GM23338 (cell line): Measurements from ENCODE around the gene TM7SF3. TPM values are rescaled to one million over a fixed set of nuclear protein-coding genes. Genes with fewer than 3 reads are reported as not detected.

Source experiments
- ATAC-seq: fragments of 200-7000 bp; cut with Tn5 transposase; 3 replicates; pipeline ENCODE4 v1.9.1; 2020
- DNase-seq: peaks from one replicate; pipeline ENCODE4 v3.0.0-alpha.2; 2015; ENCODE audit warnings: low spot score
- H2AFZ ChIP-seq: fragments of 200-600 bp; sonication (generic); 2 replicates; pipeline ENCODE4 v1.8.0; 2016; ENCODE audit warnings: antibody characterized with exemption, mild to moderate bottlenecking, moderate library complexity
- H3F3A ChIP-seq: fragments of 200-600 bp; sonication (generic); replicated peaks from 2 replicates; pipeline ENCODE4 v1.8.0; 2017; ENCODE audit warnings: antibody characterized with exemption, mixed run types, low read depth
- H3K27ac ChIP-seq: fragments of 200-600 bp; sonication (generic); 2 replicates; pipeline ENCODE4 v1.6.1; 2016; ENCODE audit warnings: low read depth
- H3K27me3 ChIP-seq: fragments of 200-600 bp; sonication (generic); 2 replicates; pipeline ENCODE4 v1.8.0; 2016; ENCODE audit warnings: mild to moderate bottlenecking, mixed run types, moderate library complexity; ENCODE audit not compliant: insufficient read depth
- H3K36me3 ChIP-seq: fragments of 200-600 bp; sonication (generic); 2 replicates; pipeline ENCODE4 v1.8.0; 2016; ENCODE audit warnings: mild to moderate bottlenecking; ENCODE audit not compliant: insufficient read depth
- H3K4me1 ChIP-seq: fragments of 200-600 bp; sonication (generic); 2 replicates; pipeline ENCODE4 v1.8.0; 2016; ENCODE audit warnings: mild to moderate bottlenecking, moderate library complexity; ENCODE audit not compliant: insufficient read depth
- H3K4me2 ChIP-seq: fragments of 200-600 bp; sonication (generic); 2 replicates; pipeline ENCODE4 v1.7.1; 2017; ENCODE audit warnings: mixed run types
- H3K4me3 ChIP-seq: fragments of 200-600 bp; sonication (generic); 2 replicates; pipeline ENCODE4 v1.6.1; 2016; ENCODE audit warnings: mixed run types
- H3K79me2 ChIP-seq: fragments of 200-600 bp; sonication (generic); replicated peaks from 2 replicates; pipeline ENCODE4 v1.8.0; 2017; ENCODE audit warnings: mild to moderate bottlenecking; ENCODE audit not compliant: insufficient read depth
- H3K9me2 ChIP-seq: fragments of 200-600 bp; sonication (generic); 2 replicates; pipeline ENCODE4 v1.8.0; 2017; ENCODE audit not compliant: insufficient read depth
- H4K20me1 ChIP-seq: fragments of 200-600 bp; sonication (generic); replicated peaks from 2 replicates; pipeline ENCODE4 v1.8.0; 2017; ENCODE audit warnings: mild to moderate bottlenecking; ENCODE audit not compliant: insufficient read depth
- H3K27ac Mint-ChIP-seq: 2 replicates; pipeline ENCODE4 v1.8.0; 2020; ENCODE audit warnings: inconsistent platforms, mild to moderate bottlenecking, moderate library complexity, mixed read lengths
- H3K27me3 Mint-ChIP-seq: 3 replicates; pipeline ENCODE4 v1.8.0; 2022; ENCODE audit warnings: low read depth, mild to moderate bottlenecking, moderate library complexity, mixed read lengths, inconsistent platforms; ENCODE audit not compliant: insufficient read depth, poor library complexity
- H3K36me3 Mint-ChIP-seq: 3 replicates; pipeline ENCODE4 v1.8.0; 2021; ENCODE audit warnings: low read depth, mild to moderate bottlenecking, inconsistent platforms, moderate library complexity, mixed read lengths
- H3K4me1 Mint-ChIP-seq: 3 replicates; pipeline ENCODE4 v1.8.0; 2020; ENCODE audit warnings: mild to moderate bottlenecking, inconsistent platforms, mixed read lengths
- H3K4me3 Mint-ChIP-seq: 3 replicates; pipeline ENCODE4 v1.8.0; 2021; ENCODE audit warnings: moderate library complexity, mild to moderate bottlenecking, inconsistent platforms, mixed read lengths
- H3K9me3 Mint-ChIP-seq: 3 replicates; pipeline ENCODE4 v1.8.0; 2020; ENCODE audit warnings: moderate library complexity, mild to moderate bottlenecking, inconsistent platforms, mixed read lengths
- CREB1 ChIP-seq: fragments of 250-450 bp; sonication (Bioruptor Pico); IDR thresholded peaks from 2 replicates; pipeline ENCODE4 v1.5.0; 2020; ENCODE audit warnings: low read depth, mild to moderate bottlenecking, moderate library complexity
- EZH2phosphoT487 ChIP-seq: fragments of 200-600 bp; sonication (generic); IDR thresholded peaks from one replicate; pipeline ENCODE4 v1.8.1; 2018; ENCODE audit warnings: antibody characterized with exemption; ENCODE audit not compliant: unreplicated experiment
- JUNB ChIP-seq: IDR thresholded peaks from one replicate; pipeline ENCODE4 v1.6.1; 2016; ENCODE audit warnings: antibody characterized with exemption; ENCODE audit not compliant: unreplicated experiment
- NANOG ChIP-seq: IDR thresholded peaks from 2 replicates; pipeline ENCODE4 v1.6.1; 2016; ENCODE audit warnings: antibody characterized with exemption, borderline replicate concordance
- POLR2AphosphoS5 ChIP-seq: IDR thresholded peaks from 2 replicates; pipeline ENCODE4 v1.6.1; 2016; ENCODE audit warnings: antibody characterized with exemption, low read depth
- REST ChIP-seq: IDR thresholded peaks from one replicate; pipeline ENCODE4 v1.6.1; 2018; ENCODE audit warnings: antibody characterized with exemption; ENCODE audit not compliant: unreplicated experiment
- ZNF114 ChIP-seq: fragments of 250-450 bp; sonication (Bioruptor Pico); IDR thresholded peaks from 2 replicates; pipeline ENCODE4 v1.5.0; 2020; ENCODE audit warnings: mild to moderate bottlenecking, moderate library complexity
- ZNF331 ChIP-seq: fragments of 250-450 bp; sonication (Bioruptor Pico); IDR thresholded peaks from 2 replicates; pipeline ENCODE4 v1.5.0; 2020; ENCODE audit warnings: low read depth, mild to moderate bottlenecking, moderate library complexity
- ZNF462 ChIP-seq: fragments of 250-450 bp; sonication (Bioruptor Pico); IDR thresholded peaks from 2 replicates; pipeline ENCODE4 v1.5.0; 2020; ENCODE audit warnings: mild to moderate bottlenecking, moderate library complexity
- polyA plus RNA-seq: library from polyadenylated mRNA; unstranded; fragments of >200 nt; fragmentation: Nextera tagmentation; extraction: Ambion mirVana; gene quantifications from 2 replicates; pipeline ENCODE4 v1.2.1, GENCODE V29; 2016
- total RNA-seq: library from RNA; depleted of rRNA; stranded (reverse); fragments of >200 nt; shearing (Covaris generic); gene quantifications from 2 replicates; pipeline ENCODE4 v1.2.3, GENCODE V29; 2014
- TF ChIP-seq, protein P1 (sequence below): IDR thresholded peaks from 2 replicates; pipeline ENCODE4 v1.6.1; 2016; ENCODE audit warnings: antibody characterized with exemption
- TF ChIP-seq, protein P2 (sequence below), 2 experiments: fragments of 200-600 bp in 1 of 2; sonication (generic) in 1 of 2; conservative IDR thresholded peaks; 2 replicates each; pipeline versions ENCODE4 v1.5.1 to v1.6.1; 2016 to 2017; ENCODE audit warnings: antibody characterized with exemption in 2 of 2, low read depth in 2 of 2, mild to moderate bottlenecking in 2 of 2, moderate library complexity in 1 of 2

The TM7SF3 gene
- total and polyA plus RNA-seq, 2 experiments from 2014 or later = 30.3 to 121 TPM

DNA sequence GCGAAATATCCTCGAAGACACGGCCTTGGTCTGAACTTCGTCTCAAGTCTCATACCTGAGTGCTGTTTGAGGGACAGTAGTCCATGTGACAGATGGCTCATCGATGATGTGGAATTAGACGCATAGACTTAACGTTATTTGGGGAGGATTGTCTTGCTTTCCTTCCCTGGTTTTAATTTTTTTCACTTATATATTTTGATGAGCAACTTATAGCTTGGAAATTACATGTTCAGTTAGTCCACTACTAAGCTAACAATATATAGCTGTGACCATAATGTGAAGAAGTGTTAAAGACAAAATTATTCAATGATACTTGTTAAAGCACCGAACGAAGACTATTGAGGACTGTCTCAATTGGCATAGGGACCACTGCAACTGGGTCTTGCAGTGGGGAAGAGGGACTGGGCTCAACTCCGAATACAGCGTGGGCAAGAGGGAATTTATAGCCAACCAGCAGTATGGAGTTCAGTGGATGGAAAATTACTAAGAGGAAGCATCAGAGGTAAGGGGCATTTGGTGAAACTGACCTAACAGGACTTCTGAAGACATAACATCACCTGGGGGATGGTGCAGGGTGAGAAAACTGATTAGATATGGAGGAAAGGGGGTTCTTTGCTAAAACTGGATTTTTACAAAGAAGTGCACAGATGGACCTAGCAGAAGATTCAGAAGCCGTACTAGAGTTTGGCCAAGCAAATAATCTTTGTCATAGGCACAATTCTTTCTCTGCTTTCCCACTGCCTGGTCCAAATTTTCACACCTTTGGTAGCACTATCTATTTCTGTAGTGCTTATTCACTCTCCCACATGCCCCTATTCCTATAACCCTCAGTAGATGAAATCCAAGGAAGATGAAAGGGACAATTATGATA lies 910 bp upstream of the TM7SF3 start (continued):
- TF ChIP-seq ZNF462 (CRISPR knock-in tag) (no peak), NANOG (no peak)
- TF ChIP-seq, protein P1, sequence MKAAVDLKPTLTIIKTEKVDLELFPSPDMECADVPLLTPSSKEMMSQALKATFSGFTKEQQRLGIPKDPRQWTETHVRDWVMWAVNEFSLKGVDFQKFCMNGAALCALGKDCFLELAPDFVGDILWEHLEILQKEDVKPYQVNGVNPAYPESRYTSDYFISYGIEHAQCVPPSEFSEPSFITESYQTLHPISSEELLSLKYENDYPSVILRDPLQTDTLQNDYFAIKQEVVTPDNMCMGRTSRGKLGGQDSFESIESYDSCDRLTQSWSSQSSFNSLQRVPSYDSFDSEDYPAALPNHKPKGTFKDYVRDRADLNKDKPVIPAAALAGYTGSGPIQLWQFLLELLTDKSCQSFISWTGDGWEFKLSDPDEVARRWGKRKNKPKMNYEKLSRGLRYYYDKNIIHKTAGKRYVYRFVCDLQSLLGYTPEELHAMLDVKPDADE = no peak

DNA sequence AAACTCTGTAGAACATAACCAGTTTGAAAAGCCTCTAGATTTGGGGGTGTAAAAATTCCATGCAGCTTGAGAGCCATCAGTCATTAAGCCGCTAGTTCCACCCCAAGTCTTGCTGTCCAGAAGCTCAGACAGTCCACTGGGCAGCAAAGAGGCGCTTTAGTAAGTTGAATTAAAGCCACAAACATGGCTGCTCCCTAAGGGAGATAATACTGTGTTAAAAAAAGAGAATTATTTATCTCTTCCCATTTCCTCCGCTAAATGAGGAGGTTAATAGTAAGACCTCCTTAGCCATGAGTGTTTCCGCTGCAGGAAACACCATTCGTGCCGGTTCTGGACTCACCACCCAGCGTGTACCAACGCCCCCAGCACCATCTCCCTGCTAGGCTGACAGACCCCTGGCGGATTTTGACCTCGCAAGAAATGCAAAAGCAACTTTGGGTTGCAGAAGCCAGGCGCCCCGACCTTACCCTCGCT lies 536 bp downstream of the TM7SF3 start:
- H3K9me2 ChIP-seq = no peaks in the 10 kb centered on the region
- H3K36me3 ChIP-seq = no peaks in the 10 kb centered on the region
- H3K27me3 ChIP-seq = no peaks in the 10 kb centered on the region
- peak overlapping the region; percentile 87 for H3K4me3 ChIP-seq
- Mint-ChIP-seq H3K27ac (peak overlapping the region; percentile 84), H3K4me3 (peak overlapping the region; percentile 94), H3K4me1 (peaks cover 42% of the 10 kb centered on the region), H3K36me3 (no peaks in the 10 kb centered on the region; the same call in 2 of the 3 replicates), H3K27me3 (peaks cover 2% of the 10 kb centered on the region), H3K9me3 (no peaks in the 10 kb centered on the region)
- peaks cover 7% of the 10 kb centered on the region for H3F3A ChIP-seq
- peak; percentile 3; the same call in 1 of the 3 replicates for ATAC-seq
- peak overlapping the region; percentile 95 for H2AFZ ChIP-seq
- H4K20me1 ChIP-seq = no peaks in the 10 kb centered on the region
- H3K27ac ChIP-seq = no peak overlapping the region
- peak overlapping the region; percentile 91 for H3K4me2 ChIP-seq
- DNase-seq = peak; percentile 20
- H3K79me2 ChIP-seq = peaks cover 50% of the 10 kb centered on the region
- peaks cover 35% of the 10 kb centered on the region for H3K4me1 ChIP-seq
- TF ChIP-seq POLR2AphosphoS5 = no peak; the same call in 1 of the 2 replicates
- no peak for TF ChIP-seq ZNF114 (CRISPR knock-in tag)
- no peak for TF ChIP-seq EZH2phosphoT487
- no peak for TF ChIP-seq ZNF331 (CRISPR knock-in tag)
- TF ChIP-seq CREB1 = no peak
- TF ChIP-seq REST = no peak
- TF ChIP-seq, protein P2, sequence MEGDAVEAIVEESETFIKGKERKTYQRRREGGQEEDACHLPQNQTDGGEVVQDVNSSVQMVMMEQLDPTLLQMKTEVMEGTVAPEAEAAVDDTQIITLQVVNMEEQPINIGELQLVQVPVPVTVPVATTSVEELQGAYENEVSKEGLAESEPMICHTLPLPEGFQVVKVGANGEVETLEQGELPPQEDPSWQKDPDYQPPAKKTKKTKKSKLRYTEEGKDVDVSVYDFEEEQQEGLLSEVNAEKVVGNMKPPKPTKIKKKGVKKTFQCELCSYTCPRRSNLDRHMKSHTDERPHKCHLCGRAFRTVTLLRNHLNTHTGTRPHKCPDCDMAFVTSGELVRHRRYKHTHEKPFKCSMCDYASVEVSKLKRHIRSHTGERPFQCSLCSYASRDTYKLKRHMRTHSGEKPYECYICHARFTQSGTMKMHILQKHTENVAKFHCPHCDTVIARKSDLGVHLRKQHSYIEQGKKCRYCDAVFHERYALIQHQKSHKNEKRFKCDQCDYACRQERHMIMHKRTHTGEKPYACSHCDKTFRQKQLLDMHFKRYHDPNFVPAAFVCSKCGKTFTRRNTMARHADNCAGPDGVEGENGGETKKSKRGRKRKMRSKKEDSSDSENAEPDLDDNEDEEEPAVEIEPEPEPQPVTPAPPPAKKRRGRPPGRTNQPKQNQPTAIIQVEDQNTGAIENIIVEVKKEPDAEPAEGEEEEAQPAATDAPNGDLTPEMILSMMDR (conservative IDR thresholded peaks at IDR 0.05; ENCODE audit: low read depth in 2 of 2) = no peak
- TF ChIP-seq NANOG = no peak
- TF ChIP-seq JUNB = no peak
